Activated T-helper 1 cell treated with Interleukin-2 at 50 U/mL for 16 hours (primary cell): ENCODE measurements around the gene FLT1.

Experiments used
- DNase-seq: peaks from one replicate; pipeline ENCODE4 v3.0.0-alpha.2; 2020; ENCODE audit warnings: low read depth

Gene FLT1

DNA sequence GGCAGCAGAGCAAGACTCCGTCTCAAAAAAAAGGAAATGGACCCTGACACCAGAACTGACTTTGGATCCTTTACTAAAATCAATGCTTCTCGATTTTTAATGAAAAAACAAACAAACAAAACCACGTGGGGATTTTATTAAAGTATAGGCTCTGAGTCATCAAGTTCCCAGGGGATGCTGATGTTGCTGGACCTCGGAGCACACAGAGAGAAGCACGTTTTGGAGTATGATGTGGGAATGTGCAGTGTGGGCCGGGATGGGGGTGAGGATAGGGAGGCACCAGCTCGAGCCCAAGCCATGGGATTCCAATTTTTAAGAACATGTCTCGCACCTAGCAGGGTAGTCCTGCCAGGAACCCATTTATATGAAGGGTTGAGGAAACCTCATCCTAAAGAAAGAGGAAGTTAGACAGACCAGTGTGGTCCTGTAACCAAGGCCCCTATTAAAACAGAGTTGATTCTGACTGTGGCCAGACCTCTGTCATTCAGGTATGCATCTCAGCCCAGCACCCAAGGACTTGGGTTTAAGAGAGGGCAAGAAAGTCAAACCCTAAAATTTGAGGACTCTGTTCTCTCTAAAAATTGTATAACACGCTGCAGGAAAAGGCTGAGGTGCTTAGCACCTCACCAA is 6.4 kb downstream of the FLT1 start:
- no peak for DNase-seq

GRCh38 chr13:28485996-28486543 is 8.9 kb downstream of the FLT1 start:
- no peak for DNase-seq

- no peak for DNase-seq
These were observed 9.4 kb downstream of the FLT1 start for GRCh38 chr13:28485551-28485950.

DNA sequence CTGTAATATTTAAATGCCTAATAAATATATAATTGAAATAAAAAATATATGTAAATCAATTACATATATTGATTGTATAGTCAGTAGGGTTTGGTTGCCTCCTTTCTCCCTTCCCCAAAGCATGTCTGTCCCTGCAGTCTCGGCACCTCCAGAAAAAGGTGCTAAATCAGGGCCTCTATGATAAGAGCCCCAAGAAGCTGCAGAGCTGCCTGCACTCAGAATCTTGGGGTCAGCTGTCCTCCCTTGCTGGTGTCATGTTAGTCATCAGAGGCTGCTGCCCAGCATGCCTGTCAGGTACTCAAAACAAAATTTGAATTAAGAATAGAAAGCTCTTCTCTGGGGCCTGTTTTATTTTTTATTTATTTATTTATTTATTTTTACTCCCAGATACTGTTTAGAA is 9.8 kb downstream of the FLT1 start:
- no peak for DNase-seq

- no peak for DNase-seq
These were observed 11.5 kb downstream of the FLT1 start for GRCh38 chr13:28483313-28483931.

GRCh38 chr13:28479005-28479404 is 15.9 kb downstream of the FLT1 start:
- DNase-seq = no peak

GRCh38 chr13:28478127-28478526 is 16.8 kb downstream of the FLT1 start:
- no peak for DNase-seq

DNA sequence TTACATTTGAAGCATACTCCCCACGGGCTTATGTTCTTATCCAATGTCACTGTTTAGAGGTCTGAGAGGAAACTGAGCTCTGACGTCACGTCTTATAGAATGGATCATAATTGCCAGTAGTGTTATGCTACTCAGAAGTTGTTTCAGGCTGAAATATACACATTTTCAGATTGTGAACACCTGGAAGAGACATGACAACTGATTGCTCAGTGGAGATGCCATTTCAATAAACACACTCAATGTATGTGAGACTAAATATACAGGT is 17.3 kb downstream of the FLT1 start:
- no peak for DNase-seq

GRCh38 chr13:28476919-28477708 is 17.8 kb downstream of the FLT1 start:
- DNase-seq = no peak

DNA sequence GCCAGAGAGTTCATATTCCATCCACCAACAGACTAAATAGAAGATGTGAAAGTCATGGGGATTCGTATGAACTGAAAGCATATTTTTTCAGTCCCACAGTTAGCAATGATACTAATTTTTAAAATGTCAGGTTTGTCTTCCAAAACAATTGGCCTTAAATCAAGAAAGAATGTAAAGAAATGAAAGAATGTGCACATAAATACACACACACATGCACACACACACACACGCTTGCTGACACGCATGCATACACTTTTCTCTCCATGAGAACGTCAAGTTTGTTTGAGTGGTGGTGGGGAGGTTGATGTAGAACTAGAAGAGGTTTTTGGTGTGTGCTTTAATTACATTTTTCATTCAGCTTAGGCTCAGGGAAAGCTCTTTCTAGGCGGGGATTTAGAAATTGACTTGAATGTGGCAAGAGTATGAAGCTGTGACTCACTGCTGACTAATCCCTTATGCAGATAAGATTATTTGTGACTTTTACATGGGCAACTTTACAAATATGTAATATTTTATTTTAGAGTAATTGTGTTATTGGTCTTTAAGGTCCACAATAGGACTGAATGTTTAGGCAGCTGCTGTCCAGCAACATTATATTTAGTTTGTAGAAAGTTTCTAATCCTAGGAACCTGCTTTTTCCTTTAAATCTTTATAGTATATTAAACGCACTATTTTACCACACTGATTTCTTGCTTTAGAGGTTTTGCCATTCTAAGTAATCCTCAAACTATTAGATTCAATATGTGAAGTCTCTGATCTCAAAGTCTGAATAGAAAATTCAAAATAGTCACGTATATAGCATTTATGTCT is 18.8 kb downstream of the FLT1 start:
- DNase-seq = no peak

GRCh38 chr13:28474491-28475134 is 20.3 kb downstream of the FLT1 start:
- no peak for DNase-seq

- DNase-seq = no peak
These were observed 21.9 kb downstream of the FLT1 start for GRCh38 chr13:28473044-28473443.

GRCh38 chr13:28471421-28471820 is 23.5 kb downstream of the FLT1 start:
- DNase-seq = no peak

DNA sequence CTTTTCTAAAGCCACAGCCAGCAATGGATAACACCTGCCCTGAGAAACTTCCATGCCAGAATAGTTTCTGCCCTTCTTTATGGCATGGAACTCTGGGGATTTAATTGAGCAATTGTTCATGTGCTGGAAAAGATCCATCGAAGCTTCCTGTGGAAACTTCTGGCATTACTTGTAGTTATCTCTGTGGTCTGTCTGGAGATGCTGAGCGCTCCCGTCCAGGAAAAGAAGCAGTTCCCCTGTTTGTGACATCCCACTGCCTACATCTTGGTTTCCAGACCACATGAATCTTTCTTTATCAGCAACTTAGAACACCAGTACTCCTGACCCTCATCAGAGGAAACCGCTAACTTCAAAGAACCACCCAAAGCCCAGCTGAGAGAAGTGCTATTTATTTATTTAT is 24.6 kb downstream of the FLT1 start:
- DNase-seq = no peak

DNA sequence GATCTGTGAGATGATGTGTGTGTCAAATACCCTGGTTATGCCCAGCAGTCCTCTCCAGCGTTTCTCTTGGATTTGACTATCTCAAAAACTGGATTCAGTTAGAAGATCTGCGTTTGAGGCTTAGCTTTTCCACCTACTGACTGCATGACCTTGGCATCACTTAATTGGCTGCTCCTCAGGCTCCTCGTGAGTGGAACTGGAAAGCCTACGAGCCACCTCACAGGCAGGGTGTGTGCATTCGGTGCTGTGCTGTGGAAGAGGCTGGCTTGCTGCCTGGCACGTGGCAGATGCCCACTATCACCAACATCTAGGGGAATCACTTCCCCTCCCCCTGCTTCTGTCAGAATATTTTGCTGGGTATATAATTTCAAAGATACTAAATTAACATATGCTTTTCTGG is 25.6 kb downstream of the FLT1 start:
- DNase-seq = no peak

DNA sequence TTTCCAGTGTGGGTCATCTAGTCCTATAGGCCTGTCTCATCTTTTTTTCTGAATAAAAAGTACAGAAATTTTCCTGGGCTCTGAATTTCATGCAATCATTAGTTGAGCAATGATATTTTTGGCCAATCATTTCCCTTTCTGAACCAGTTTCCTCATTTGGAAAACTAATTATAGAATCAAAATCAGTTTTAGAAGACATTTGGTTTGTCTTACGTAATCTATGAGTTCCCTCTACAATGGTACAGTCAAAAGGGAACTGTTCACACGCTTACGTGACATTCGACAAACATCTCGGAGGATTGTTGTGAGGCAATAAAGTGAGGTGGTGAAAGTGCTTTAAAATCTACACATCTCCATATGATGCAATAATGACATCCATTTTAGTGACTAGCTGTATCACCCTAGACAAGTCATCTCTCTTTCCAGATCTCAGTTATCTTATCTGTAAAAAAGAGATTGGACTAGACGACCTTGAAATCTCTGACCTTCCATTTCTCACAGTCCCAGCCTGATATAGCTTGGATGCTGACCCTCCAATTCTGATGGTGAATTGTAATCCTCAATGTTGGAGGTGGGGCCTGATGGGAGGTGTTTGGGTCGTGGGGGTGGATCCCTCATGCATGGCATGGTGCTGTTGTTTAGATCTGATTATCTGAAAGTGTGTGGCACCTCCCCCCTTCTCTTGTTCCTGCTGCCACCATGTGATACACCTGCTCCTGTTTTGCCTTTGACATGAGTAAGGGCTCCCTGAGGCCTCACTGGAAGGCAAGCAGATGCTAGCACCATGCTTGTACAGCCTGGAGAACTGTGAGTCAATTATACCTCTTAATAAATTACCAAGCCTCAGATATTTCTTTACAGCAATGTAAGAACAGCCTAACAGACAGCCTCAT is 26.7 kb downstream of the FLT1 start:
- DNase-seq = no peak

DNA sequence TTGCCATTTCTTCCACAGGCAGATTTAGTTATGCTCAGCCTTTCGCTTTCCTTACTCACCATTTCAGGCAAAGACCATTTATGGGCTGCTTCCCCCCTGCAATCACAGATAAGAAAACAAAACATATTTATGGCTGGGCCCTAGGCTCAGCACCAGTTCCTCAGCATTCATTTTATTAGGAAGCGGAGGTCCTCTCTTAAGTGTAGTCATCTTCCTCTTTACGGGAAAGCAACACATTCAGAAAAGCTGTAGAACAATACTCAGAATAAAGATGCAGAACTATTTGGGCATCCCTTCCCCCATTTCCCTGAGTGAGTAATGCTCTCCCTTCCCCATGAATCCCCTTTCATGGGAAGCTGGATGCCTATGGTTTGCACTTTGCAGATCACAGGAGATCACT is 27.9 kb downstream of the FLT1 start:
- DNase-seq = no peak

DNA sequence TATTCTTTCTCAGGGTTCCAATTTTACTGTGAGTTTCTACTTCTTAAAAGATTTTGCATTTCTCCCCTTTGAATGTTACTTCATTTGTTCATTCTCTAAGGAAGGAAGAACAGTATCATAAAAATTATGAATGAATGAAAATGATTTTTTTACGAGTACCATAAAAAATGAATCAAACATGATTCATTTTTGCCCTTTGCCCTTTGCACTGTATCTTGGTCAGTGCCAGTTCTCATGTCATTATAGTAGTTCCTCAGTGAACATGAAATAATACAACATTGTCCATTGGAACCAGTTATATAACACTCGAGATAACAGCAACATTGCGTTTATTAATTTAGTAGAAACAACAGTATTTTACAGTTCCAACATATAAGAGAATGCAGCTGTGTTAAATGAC is 28.8 kb downstream of the FLT1 start:
- no peak for DNase-seq

GRCh38 chr13:28464861-28465460 is 30.0 kb downstream of the FLT1 start:
- DNase-seq = no peak

DNA sequence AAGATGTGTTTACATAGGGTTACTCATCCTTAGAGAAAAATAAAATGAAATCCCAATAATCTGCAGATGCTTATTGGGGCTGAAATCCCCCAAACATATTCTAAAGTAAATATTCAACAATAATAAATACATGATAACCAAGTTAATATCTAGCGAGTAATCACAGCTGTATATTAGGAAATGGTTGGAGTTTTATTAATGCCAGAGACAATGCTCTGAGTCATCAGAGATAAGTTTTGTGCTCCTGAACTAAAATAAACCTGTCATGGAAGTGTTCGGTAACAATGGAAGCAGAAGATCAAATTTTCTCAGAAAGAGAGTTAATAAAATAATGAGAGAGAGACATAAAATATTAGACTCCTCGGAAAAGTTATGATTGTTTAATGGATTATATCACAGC is 31.4 kb downstream of the FLT1 start:
- no peak for DNase-seq

- no peak for DNase-seq
These were observed 35.0 kb downstream of the FLT1 start for GRCh38 chr13:28459911-28460310.
